Colon (tissue), 2 donors: Measurements from ENCODE around the gene KIF2C.
"Not testable (repeated sequence)": the region's sequence is repeated elsewhere in the genome, so short reads cannot be mapped to it uniquely, and the experiment has no call there.

Source experiments
- FAIRE-seq: peaks from 2 replicates; lab custom pipeline; 2012; peaks lifted over from hg19 to GRCh38; lab: Jason Lieb, UNC
- donor health status: control.
- donor health status: control.

The KIF2C gene

GRCh38 chr1:44798481-44799365 is 59.1 kb downstream of the KIF2C start:
- FAIRE-seq, result no peak

GRCh38 chr1:44799770-44800584 is 60.3 kb downstream of the KIF2C start, which contains the start of gene PLK3:
Gene PLK3 (plus strand): TSS chr1:44800377. CDS start chr1:44800464, 87 bp downstream.
- no peak for FAIRE-seq

- FAIRE-seq, result no peak
Observed at GRCh38 chr1:44801491-44802305, 62.1 kb downstream of the KIF2C start.

GRCh38 chr1:44802306-44803061 is 62.8 kb downstream of the KIF2C start:
- FAIRE-seq, result no peak

GRCh38 chr1:44803062-44803311 is 63.4 kb downstream of the KIF2C start:
- no peak for FAIRE-seq

GRCh38 chr1:44803312-44804095 is 63.9 kb downstream of the KIF2C start:
- FAIRE-seq, result no peak

- FAIRE-seq, result no peak
Observed at GRCh38 chr1:44805311-44806024, 65.8 kb downstream of the KIF2C start.

- no peak for FAIRE-seq
Observed at GRCh38 chr1:44806025-44806703, 66.5 kb downstream of the KIF2C start.

GRCh38 chr1:44806704-44807363 is 67.2 kb downstream of the KIF2C start, which contains the start of gene DYNLT4:
Gene DYNLT4 (minus strand): TSS chr1:44807351. CDS start chr1:44806668, 683 bp downstream.
- FAIRE-seq, result no peak

- no peak for FAIRE-seq
Observed at GRCh38 chr1:44807364-44808062, 67.9 kb downstream of the KIF2C start.

GRCh38 chr1:44808063-44808937 is 68.7 kb downstream of the KIF2C start, which contains the start of gene BTBD19:
Gene BTBD19 (plus strand): TSS chr1:44808523. CDS start chr1:44808821, 298 bp downstream.
- FAIRE-seq, result no peak

- no peak for FAIRE-seq
Observed at GRCh38 chr1:44808938-44809917, 69.6 kb downstream of the KIF2C start.

GRCh38 chr1:44810101-44810761 is 70.6 kb downstream of the KIF2C start:
- no peak for FAIRE-seq

- FAIRE-seq, result not testable (repeated sequence)
Observed at GRCh38 chr1:44810762-44811105, 71.1 kb downstream of the KIF2C start.

GRCh38 chr1:44811234-44811633 is 71.6 kb downstream of the KIF2C start:
- FAIRE-seq, result no peak
